Measurements from ENCODE around the gene EGFL8. TPM values are rescaled to one million over a fixed set of nuclear protein-coding genes. Genes with fewer than 3 reads are reported as not detected.

The EGFL8 gene
- polyA plus RNA-seq (2012; ENCODE audit: insufficient read depth, insufficient read length), result 18.3 TPM

- DNase-seq (ENCODE audit: low read depth, low spot score), result no peak
- no peak within 1 kb of the TSS for H3K4me3 ChIP-seq (ENCODE audit: low read length)
Observed at GRCh38 chr6:32164295-32164694, at the start of gene EGFL8. Gene EGFL8, plus strand, starts transcription at chr6:32164595. Its CDS starts 1,571 bp downstream, at chr6:32166166.

GRCh38 chr6:32114796-32115195 lies 49.6 kb upstream of the EGFL8 start:
- no peak for DNase-seq (ENCODE audit: low read depth, low spot score)
- H3K4me3 ChIP-seq (ENCODE audit: low read length), result no peak overlapping the region

- no peak for DNase-seq (ENCODE audit: low read depth, low spot score)
- H3K4me3 ChIP-seq (ENCODE audit: low read length), result no peak overlapping the region
Observed at GRCh38 chr6:32115623-32116022, 48.8 kb upstream of the EGFL8 start.

GRCh38 chr6:32116674-32117073 lies 47.7 kb upstream of the EGFL8 start:
- H3K4me3 ChIP-seq (ENCODE audit: low read length), result no peak overlapping the region
- no peak for DNase-seq (ENCODE audit: low read depth, low spot score)

- H3K4me3 ChIP-seq (ENCODE audit: low read length), result no peak overlapping the region
- DNase-seq (ENCODE audit: low read depth, low spot score), result no peak
Observed at GRCh38 chr6:32117461-32117860, 46.9 kb upstream of the EGFL8 start.

- no peak overlapping the region for H3K4me3 ChIP-seq (ENCODE audit: low read length)
- DNase-seq (ENCODE audit: low read depth, low spot score), result peak; percentile 36
Observed at GRCh38 chr6:32118782-32119628, 45.4 kb upstream of the EGFL8 start.

GRCh38 chr6:32120573-32121059 lies 43.8 kb upstream of the EGFL8 start:
- no peak for DNase-seq (ENCODE audit: low read depth, low spot score)
- no peak overlapping the region for H3K4me3 ChIP-seq (ENCODE audit: low read length)

GRCh38 chr6:32123681-32124080 lies 40.7 kb upstream of the EGFL8 start:
- H3K4me3 ChIP-seq (ENCODE audit: low read length), result no peak overlapping the region
- DNase-seq (ENCODE audit: low read depth, low spot score), result no peak

- no peak for DNase-seq (ENCODE audit: low read depth, low spot score)
Observed at GRCh38 chr6:32126880-32127279, 37.5 kb upstream of the EGFL8 start.

GRCh38 chr6:32127409-32127716 lies 37.0 kb upstream of the EGFL8 start:
- no peak for DNase-seq (ENCODE audit: low read depth, low spot score)
- peak overlapping the region; percentile 100 for H3K4me3 ChIP-seq (ENCODE audit: low read length)

More at GRCh38 chr6:32126880-32127279, 37.5 kb upstream of the EGFL8 start:
- peak overlapping the region; percentile 100 for H3K4me3 ChIP-seq (ENCODE audit: low read length)

- H3K4me3 ChIP-seq (ENCODE audit: low read length), result peak within 1 kb of the TSS; percentile 100
- DNase-seq (ENCODE audit: low read depth, low spot score), result peak; percentile 100
Observed at GRCh38 chr6:32127717-32128592, 36.4 kb upstream of the EGFL8 start, which contains the start of gene ATF6B. Gene ATF6B, minus strand, starts transcription at chr6:32128246. Its CDS starts 39 bp downstream, at chr6:32128207.

- H3K4me3 ChIP-seq (ENCODE audit: low read length), result peak overlapping the region; percentile 84
- DNase-seq (ENCODE audit: low read depth, low spot score), result no peak
Observed at GRCh38 chr6:32128751-32129296, 35.6 kb upstream of the EGFL8 start.

GRCh38 chr6:32129297-32130088 lies 34.9 kb upstream of the EGFL8 start:
- no peak for DNase-seq (ENCODE audit: low read depth, low spot score)
- peak overlapping the region; percentile 84 for H3K4me3 ChIP-seq (ENCODE audit: low read length)

GRCh38 chr6:32131439-32131948 lies 32.9 kb upstream of the EGFL8 start:
- no peak overlapping the region for H3K4me3 ChIP-seq (ENCODE audit: low read length)
- no peak for DNase-seq (ENCODE audit: low read depth, low spot score)

- no peak for DNase-seq (ENCODE audit: low read depth, low spot score)
- H3K4me3 ChIP-seq (ENCODE audit: low read length), result no peak overlapping the region
Observed at GRCh38 chr6:32132110-32132509, 32.3 kb upstream of the EGFL8 start.

- no peak for DNase-seq (ENCODE audit: low read depth, low spot score)
- no peak overlapping the region for H3K4me3 ChIP-seq (ENCODE audit: low read length)
Observed at GRCh38 chr6:32133786-32134185, 30.6 kb upstream of the EGFL8 start.

GRCh38 chr6:32137454-32137853 lies 26.9 kb upstream of the EGFL8 start:
- no peak for DNase-seq (ENCODE audit: low read depth, low spot score)
- H3K4me3 ChIP-seq (ENCODE audit: low read length), result no peak overlapping the region

GRCh38 chr6:32139590-32139989 lies 24.8 kb upstream of the EGFL8 start:
- H3K4me3 ChIP-seq (ENCODE audit: low read length), result no peak overlapping the region
- no peak for DNase-seq (ENCODE audit: low read depth, low spot score)

All from Jurkat, Clone E6-1 (cell line).